ENCODE data around the gene SNX11. TPM values are rescaled to one million over a fixed set of nuclear protein-coding genes. Genes with fewer than 3 reads are reported as not detected.

Gene SNX11
- total and polyA plus RNA-seq, 4 donors = 6.4 to 11.4 (median 8.5) TPM

DNA sequence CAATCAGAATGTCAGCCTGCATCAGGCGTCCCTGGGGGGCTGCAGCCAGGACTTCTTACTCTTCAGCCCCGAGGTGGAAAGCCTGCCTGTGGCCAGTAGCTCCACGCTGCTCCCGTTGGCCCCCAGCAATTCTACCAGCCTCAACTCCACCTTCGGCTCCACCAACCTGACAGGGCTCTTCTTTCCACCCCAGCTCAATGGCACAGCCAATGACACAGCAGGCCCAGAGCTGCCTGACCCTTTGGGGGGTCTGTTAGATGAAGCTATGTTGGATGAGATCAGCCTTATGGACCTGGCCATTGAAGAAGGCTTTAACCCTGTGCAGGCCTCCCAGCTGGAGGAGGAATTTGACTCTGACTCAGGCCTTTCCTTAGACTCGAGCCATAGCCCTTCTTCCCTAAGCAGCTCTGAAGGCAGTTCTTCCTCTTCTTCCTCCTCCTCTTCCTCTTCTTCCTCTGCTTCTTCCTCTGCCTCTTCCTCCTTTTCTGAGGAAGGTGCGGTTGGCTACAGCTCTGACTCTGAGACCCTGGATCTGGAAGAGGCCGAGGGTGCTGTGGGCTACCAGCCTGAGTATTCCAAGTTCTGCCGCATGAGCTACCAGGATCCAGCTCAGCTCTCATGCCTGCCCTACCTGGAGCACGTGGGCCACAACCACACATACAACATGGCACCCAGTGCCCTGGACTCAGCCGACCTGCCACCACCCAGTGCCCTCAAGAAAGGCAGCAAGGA is 49.0 kb upstream of the SNX11 start:
- Histone ChIP-seq H3K27ac (ENCODE audit: low read depth in 1 of 2, low read length in 2 of 2) (no peak overlapping the region), H3K9me3 (ENCODE audit: control insufficient read depth in 4 of 4, low read length in 3 of 4) (no peaks in the 10 kb centered on the region), H3K4me1 (ENCODE audit: control insufficient read depth in 4 of 4, insufficient read depth in 4 of 4, low read length in 3 of 4) (peaks cover 14 to 43% (median 27%) of the 10 kb centered on the region in 4 donors), H3K27me3 (ENCODE audit: control insufficient read depth in 4 of 4, insufficient read depth in 4 of 4, low read length in 3 of 4) (no peaks in the 10 kb centered on the region), H3K4me3 (ENCODE audit: low read depth in 1 of 3, low read length in 3 of 3) (no peak overlapping the region), H3K36me3 (ENCODE audit: control insufficient read depth in 4 of 4, insufficient read depth in 3 of 4, low read depth in 1 of 4, low read length in 3 of 4) (peaks cover 14 to 49% (median 48%) of the 10 kb centered on the region in 4 donors), H3K9ac (ENCODE audit: low read depth in 1 of 2, low read length in 2 of 2) (no peak overlapping the region)
- no peak for DNase-seq (ENCODE audit: low spot score)
- 91% methylated on average over 11 of the region's 11 CpGs for WGBS
- TF ChIP-seq, protein P1, sequence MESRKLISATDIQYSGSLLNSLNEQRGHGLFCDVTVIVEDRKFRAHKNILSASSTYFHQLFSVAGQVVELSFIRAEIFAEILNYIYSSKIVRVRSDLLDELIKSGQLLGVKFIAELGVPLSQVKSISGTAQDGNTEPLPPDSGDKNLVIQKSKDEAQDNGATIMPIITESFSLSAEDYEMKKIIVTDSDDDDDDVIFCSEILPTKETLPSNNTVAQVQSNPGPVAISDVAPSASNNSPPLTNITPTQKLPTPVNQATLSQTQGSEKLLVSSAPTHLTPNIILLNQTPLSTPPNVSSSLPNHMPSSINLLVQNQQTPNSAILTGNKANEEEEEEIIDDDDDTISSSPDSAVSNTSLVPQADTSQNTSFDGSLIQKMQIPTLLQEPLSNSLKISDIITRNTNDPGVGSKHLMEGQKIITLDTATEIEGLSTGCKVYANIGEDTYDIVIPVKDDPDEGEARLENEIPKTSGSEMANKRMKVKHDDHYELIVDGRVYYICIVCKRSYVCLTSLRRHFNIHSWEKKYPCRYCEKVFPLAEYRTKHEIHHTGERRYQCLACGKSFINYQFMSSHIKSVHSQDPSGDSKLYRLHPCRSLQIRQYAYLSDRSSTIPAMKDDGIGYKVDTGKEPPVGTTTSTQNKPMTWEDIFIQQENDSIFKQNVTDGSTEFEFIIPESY (IDR thresholded peaks at IDR 0.05) = no peak
- TF ChIP-seq FOXA2 (IDR thresholded peaks at IDR 0.05) (no peak), HNF4A (conservative IDR thresholded peaks at IDR 0.05) (no peak), EGR1 (IDR thresholded peaks at IDR 0.05; ENCODE audit: low read depth in 2 of 2) (no peak), HNF4G (IDR thresholded peaks at IDR 0.05) (no peak), JUND (IDR thresholded peaks at IDR 0.05) (no peak), RXRA (IDR thresholded peaks at IDR 0.05) (no peak), YY1 (IDR thresholded peaks at IDR 0.05) (no peak), FOXA1 (IDR thresholded peaks at IDR 0.05) (no peak), RAD21 (IDR thresholded peaks at IDR 0.05) (no peak), TAF1 (conservative IDR thresholded peaks at IDR 0.05) (no peak), GABPA (IDR thresholded peaks at IDR 0.05 in 1 of 2, conservative IDR thresholded peaks at IDR 0.05 in 1 of 2) (no peak), NR2F2 (IDR thresholded peaks at IDR 0.05) (no peak), SP1 (IDR thresholded peaks at IDR 0.05) (no peak)
- TF ChIP-seq, protein P2, sequence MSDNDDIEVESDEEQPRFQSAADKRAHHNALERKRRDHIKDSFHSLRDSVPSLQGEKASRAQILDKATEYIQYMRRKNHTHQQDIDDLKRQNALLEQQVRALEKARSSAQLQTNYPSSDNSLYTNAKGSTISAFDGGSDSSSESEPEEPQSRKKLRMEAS (IDR thresholded peaks at IDR 0.05) = no peak
- TF ChIP-seq, protein P3, sequence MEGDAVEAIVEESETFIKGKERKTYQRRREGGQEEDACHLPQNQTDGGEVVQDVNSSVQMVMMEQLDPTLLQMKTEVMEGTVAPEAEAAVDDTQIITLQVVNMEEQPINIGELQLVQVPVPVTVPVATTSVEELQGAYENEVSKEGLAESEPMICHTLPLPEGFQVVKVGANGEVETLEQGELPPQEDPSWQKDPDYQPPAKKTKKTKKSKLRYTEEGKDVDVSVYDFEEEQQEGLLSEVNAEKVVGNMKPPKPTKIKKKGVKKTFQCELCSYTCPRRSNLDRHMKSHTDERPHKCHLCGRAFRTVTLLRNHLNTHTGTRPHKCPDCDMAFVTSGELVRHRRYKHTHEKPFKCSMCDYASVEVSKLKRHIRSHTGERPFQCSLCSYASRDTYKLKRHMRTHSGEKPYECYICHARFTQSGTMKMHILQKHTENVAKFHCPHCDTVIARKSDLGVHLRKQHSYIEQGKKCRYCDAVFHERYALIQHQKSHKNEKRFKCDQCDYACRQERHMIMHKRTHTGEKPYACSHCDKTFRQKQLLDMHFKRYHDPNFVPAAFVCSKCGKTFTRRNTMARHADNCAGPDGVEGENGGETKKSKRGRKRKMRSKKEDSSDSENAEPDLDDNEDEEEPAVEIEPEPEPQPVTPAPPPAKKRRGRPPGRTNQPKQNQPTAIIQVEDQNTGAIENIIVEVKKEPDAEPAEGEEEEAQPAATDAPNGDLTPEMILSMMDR (IDR thresholded peaks at IDR 0.05; ENCODE audit: low read depth, low read length, missing input control) = no peak
- TF ChIP-seq, protein P4, sequence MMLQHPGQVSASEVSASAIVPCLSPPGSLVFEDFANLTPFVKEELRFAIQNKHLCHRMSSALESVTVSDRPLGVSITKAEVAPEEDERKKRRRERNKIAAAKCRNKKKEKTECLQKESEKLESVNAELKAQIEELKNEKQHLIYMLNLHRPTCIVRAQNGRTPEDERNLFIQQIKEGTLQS (IDR thresholded peaks at IDR 0.05) = no peak
- TF ChIP-seq, protein P5, sequence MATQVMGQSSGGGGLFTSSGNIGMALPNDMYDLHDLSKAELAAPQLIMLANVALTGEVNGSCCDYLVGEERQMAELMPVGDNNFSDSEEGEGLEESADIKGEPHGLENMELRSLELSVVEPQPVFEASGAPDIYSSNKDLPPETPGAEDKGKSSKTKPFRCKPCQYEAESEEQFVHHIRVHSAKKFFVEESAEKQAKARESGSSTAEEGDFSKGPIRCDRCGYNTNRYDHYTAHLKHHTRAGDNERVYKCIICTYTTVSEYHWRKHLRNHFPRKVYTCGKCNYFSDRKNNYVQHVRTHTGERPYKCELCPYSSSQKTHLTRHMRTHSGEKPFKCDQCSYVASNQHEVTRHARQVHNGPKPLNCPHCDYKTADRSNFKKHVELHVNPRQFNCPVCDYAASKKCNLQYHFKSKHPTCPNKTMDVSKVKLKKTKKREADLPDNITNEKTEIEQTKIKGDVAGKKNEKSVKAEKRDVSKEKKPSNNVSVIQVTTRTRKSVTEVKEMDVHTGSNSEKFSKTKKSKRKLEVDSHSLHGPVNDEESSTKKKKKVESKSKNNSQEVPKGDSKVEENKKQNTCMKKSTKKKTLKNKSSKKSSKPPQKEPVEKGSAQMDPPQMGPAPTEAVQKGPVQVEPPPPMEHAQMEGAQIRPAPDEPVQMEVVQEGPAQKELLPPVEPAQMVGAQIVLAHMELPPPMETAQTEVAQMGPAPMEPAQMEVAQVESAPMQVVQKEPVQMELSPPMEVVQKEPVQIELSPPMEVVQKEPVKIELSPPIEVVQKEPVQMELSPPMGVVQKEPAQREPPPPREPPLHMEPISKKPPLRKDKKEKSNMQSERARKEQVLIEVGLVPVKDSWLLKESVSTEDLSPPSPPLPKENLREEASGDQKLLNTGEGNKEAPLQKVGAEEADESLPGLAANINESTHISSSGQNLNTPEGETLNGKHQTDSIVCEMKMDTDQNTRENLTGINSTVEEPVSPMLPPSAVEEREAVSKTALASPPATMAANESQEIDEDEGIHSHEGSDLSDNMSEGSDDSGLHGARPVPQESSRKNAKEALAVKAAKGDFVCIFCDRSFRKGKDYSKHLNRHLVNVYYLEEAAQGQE (IDR thresholded peaks at IDR 0.05) = no peak

Data from liver (tissue), 9 donors.